IMR-90 (cell line): ENCODE results near the gene RPS6KA5. TPM values are rescaled to one million over a fixed set of nuclear protein-coding genes. Genes with fewer than 3 reads are reported as not detected.

Experiments used
- ATAC-seq: fragments of 200-7000 bp; cut with Tn5 transposase; 2 replicates; pipeline ENCODE4 v1.9.1; 2020; ENCODE audit warnings: low read depth, mild to moderate bottlenecking, moderate library complexity
- BruUV-seq: library from RNA; stranded (reverse); fragments of 400-500 nt; replicated peaks from 2 replicates; lab custom pipeline; 2021; lab: Mats Ljungman, UMichigan
- CTCF ChIA-PET: fragments of 300-600 bp; formaldehyde crosslinking; extraction: SDS; loops from one replicate; lab custom pipeline; 2021; ENCODE audit warnings: antibody characterized with exemption; lab: Yijun Ruan, JAX
- POLR2A ChIA-PET: fragments of 300-600 bp; sonication (Branson Sonifier 250); formaldehyde crosslinking; loops from one replicate; lab custom pipeline; 2022; ENCODE audit warnings: antibody characterized with exemption; ENCODE audit not compliant: unreplicated experiment; lab: Charles Lee
- DNase-seq: peaks from one replicate; pipeline ENCODE4 v3.0.0; 2013
- H2AFZ ChIP-seq: replicated peaks from 2 replicates; pipeline ENCODE3; 2013; ENCODE audit warnings: low read length, mild to moderate bottlenecking; ENCODE audit not compliant: poor library complexity
- H2AK5ac ChIP-seq: 2 replicates; pipeline ENCODE4 v1.6.1; 2013; ENCODE audit warnings: low read depth, low read length, inconsistent platforms
- H2AK9ac ChIP-seq: replicated peaks from 2 replicates; pipeline ENCODE3; 2013; ENCODE audit warnings: mild to moderate bottlenecking, low read depth, low read length, moderate library complexity; ENCODE audit not compliant: poor library complexity
- H2BK120ac ChIP-seq: 2 replicates; pipeline ENCODE4 v1.6.1; 2013; ENCODE audit warnings: low read depth, low read length, inconsistent platforms
- H2BK15ac ChIP-seq: 3 replicates; pipeline ENCODE4 v1.6.1; 2013; ENCODE audit warnings: low read depth, low read length, inconsistent platforms
- H2BK20ac ChIP-seq: 2 replicates; pipeline ENCODE4 v1.6.1; 2013; ENCODE audit warnings: low read depth, mild to moderate bottlenecking, inconsistent platforms, low read length, moderate library complexity
- H2BK5ac ChIP-seq: 2 replicates; pipeline ENCODE4 v1.6.1; 2013; ENCODE audit warnings: mild to moderate bottlenecking, low read depth, low read length, inconsistent platforms; ENCODE audit not compliant: poor library complexity, severe bottlenecking
- H3K14ac ChIP-seq: replicated peaks from 2 replicates; pipeline ENCODE4 v1.6.1; 2013; ENCODE audit warnings: low read depth, low read length, inconsistent platforms
- H3K18ac ChIP-seq: 2 replicates; pipeline ENCODE4 v1.6.1; 2013; ENCODE audit warnings: low read depth, low read length, control low read depth
- H3K23ac ChIP-seq: 2 replicates; pipeline ENCODE4 v1.6.1; 2013; ENCODE audit warnings: low read depth, low read length, inconsistent platforms
- H3K27ac ChIP-seq: 2 replicates; pipeline ENCODE4 v1.5.1; 2013; ENCODE audit warnings: mild to moderate bottlenecking, control low read depth, low read length; ENCODE audit not compliant: insufficient read depth
- H3K27me3 ChIP-seq: 2 replicates; pipeline ENCODE4 v1.6.1; 2013; ENCODE audit warnings: low read length; ENCODE audit not compliant: control insufficient read depth, insufficient read depth
- H3K36me3 ChIP-seq: 2 replicates; pipeline ENCODE4 v1.6.1; 2013; ENCODE audit warnings: low read length, mixed read lengths; ENCODE audit not compliant: control insufficient read depth, insufficient read depth
- H3K4ac ChIP-seq: 2 replicates; pipeline ENCODE4 v1.6.1; 2013; ENCODE audit warnings: low read depth, low read length, inconsistent platforms
- H3K4me1 ChIP-seq: 2 replicates; pipeline ENCODE4 v1.6.1; 2013; ENCODE audit warnings: low read length, mixed read lengths; ENCODE audit not compliant: control insufficient read depth, insufficient read depth
- H3K4me2 ChIP-seq: 2 replicates; pipeline ENCODE4 v1.6.1; 2013; ENCODE audit warnings: low read depth, mild to moderate bottlenecking, control low read depth, low read length, moderate library complexity
- H3K4me3 ChIP-seq: 2 replicates; pipeline ENCODE4 v1.5.1; 2013; ENCODE audit warnings: low read depth, mild to moderate bottlenecking, control low read depth, low read length, moderate library complexity; ENCODE audit not compliant: insufficient read depth
- H3K56ac ChIP-seq: 2 replicates; pipeline ENCODE4 v1.6.1; 2013; ENCODE audit warnings: low read length, inconsistent platforms; ENCODE audit not compliant: insufficient read depth; ENCODE audit errors: extremely low read depth
- H3K79me1 ChIP-seq, 2 experiments: 2 replicates each; pipeline ENCODE4 v1.6.1; 2013; ENCODE audit warnings: low read length in 2 of 2, inconsistent platforms in 1 of 2, low read depth in 1 of 2
- H3K9ac ChIP-seq: 2 replicates; pipeline ENCODE4 v1.6.1; 2013; ENCODE audit warnings: low read depth, low read length, control low read depth
- H3K9me1 ChIP-seq: 2 replicates; pipeline ENCODE4 v1.6.1; 2013; ENCODE audit warnings: low read length, inconsistent platforms; ENCODE audit not compliant: insufficient read depth
- H3K9me3 ChIP-seq: 2 replicates; pipeline ENCODE4 v1.6.1; 2013; ENCODE audit warnings: low read length; ENCODE audit not compliant: control insufficient read depth, insufficient read depth
- H4K20me1 ChIP-seq: 2 replicates; pipeline ENCODE4 v1.6.1; 2013; ENCODE audit warnings: low read length, inconsistent platforms; ENCODE audit not compliant: insufficient read depth
- H4K5ac ChIP-seq: 2 replicates; pipeline ENCODE4 v1.6.1; 2013; ENCODE audit warnings: mild to moderate bottlenecking, low read depth, low read length, control low read depth
- H4K8ac ChIP-seq, 2 experiments: 2 replicates each; pipeline ENCODE4 v1.6.1; 2013; ENCODE audit warnings: low read depth in 2 of 2, low read length in 2 of 2, control low read depth in 1 of 2, inconsistent platforms in 1 of 2
- H4K91ac ChIP-seq: 2 replicates; pipeline ENCODE4 v1.6.1; 2013; ENCODE audit warnings: low read depth, low read length, inconsistent platforms; ENCODE audit not compliant: insufficient read depth
- BHLHE40 ChIP-seq: fragments of 150-350 bp; IDR thresholded peaks from 2 replicates; pipeline ENCODE4 v1.6.1; 2016; ENCODE audit warnings: mild to moderate bottlenecking, low read depth, low read length
- CEBPB ChIP-seq: IDR thresholded peaks from 2 replicates; pipeline ENCODE4 v1.6.1; 2012; ENCODE audit warnings: low read depth, low read length, improper control_type of control experiment
- CHD1 ChIP-seq: IDR thresholded peaks from 2 replicates; pipeline ENCODE4 v1.6.1; 2012; ENCODE audit warnings: low read depth, low read length, improper control_type of control experiment
- CTCF ChIP-seq: conservative IDR thresholded peaks from 2 replicates; pipeline ENCODE4 v1.5.1; 2012; ENCODE audit warnings: mild to moderate bottlenecking, low read depth, low read length, improper control_type of control experiment
- FOS ChIP-seq: fragments of 150-350 bp; IDR thresholded peaks from 2 replicates; pipeline ENCODE4 v1.6.1; 2016; ENCODE audit warnings: low read depth, low read length
- MAFK ChIP-seq: IDR thresholded peaks from 2 replicates; pipeline ENCODE4 v1.6.1; 2012; ENCODE audit warnings: low read depth, low read length, improper control_type of control experiment
- MAZ ChIP-seq: IDR thresholded peaks from 2 replicates; pipeline ENCODE4 v1.6.1; 2012; ENCODE audit warnings: low read depth, mild to moderate bottlenecking, low read length, improper control_type of control experiment, moderate library complexity, borderline replicate concordance
- MXI1 ChIP-seq: IDR thresholded peaks from 2 replicates; pipeline ENCODE4 v1.6.1; 2012; ENCODE audit warnings: low read depth, mild to moderate bottlenecking, low read length, moderate library complexity, borderline replicate concordance
- NFE2L2 ChIP-seq: fragments of 150-350 bp; IDR thresholded peaks from 2 replicates; pipeline ENCODE4 v1.6.1; 2016; ENCODE audit warnings: low read depth, mild to moderate bottlenecking, low read length
- POLR2A ChIP-seq: IDR thresholded peaks from 2 replicates; pipeline ENCODE4 v1.6.1; 2012; ENCODE audit warnings: mild to moderate bottlenecking, low read depth, low read length
- RAD21 ChIP-seq: IDR thresholded peaks from 2 replicates; pipeline ENCODE4 v1.6.1; 2012; ENCODE audit warnings: low read length, improper control_type of control experiment
- RCOR1 ChIP-seq: IDR thresholded peaks from 2 replicates; pipeline ENCODE4 v1.6.1; 2012; ENCODE audit warnings: mild to moderate bottlenecking, low read length, improper control_type of control experiment; ENCODE audit not compliant: insufficient replicate concordance
- RFX5 ChIP-seq: IDR thresholded peaks from 2 replicates; pipeline ENCODE4 v1.8.0; 2012; ENCODE audit warnings: low read depth, mild to moderate bottlenecking, low read length, moderate library complexity
- SMC3 ChIP-seq: fragments of 150-350 bp; IDR thresholded peaks from 2 replicates; pipeline ENCODE4 v1.6.1; 2016; ENCODE audit warnings: low read depth, mild to moderate bottlenecking, antibody characterized with exemption, low read length, moderate library complexity
- USF2 ChIP-seq: fragments of 150-350 bp; IDR thresholded peaks from 2 replicates; pipeline ENCODE4 v1.6.1; 2017; ENCODE audit warnings: mild to moderate bottlenecking, antibody characterized with exemption, low read length, low read depth
- WGBS, 2 experiments: methylation state at CpG; one replicate each; pipeline versions ENCODE4 v1.1.5 to v1.1.7; 2013; ENCODE audit warnings: missing lambda C conversion rate in 2 of 2; ENCODE audit not compliant: insufficient read length in 1 of 2; ENCODE audit errors: extremely low coverage in 2 of 2; 5-methylcytosine and 5-hydroxymethylcytosine counted together
- dilution Hi-C: fragments of 300-500 bp; cut with HindIII; formaldehyde crosslinking; loops from one replicate; pipeline ENCODE4 v1.14.3; 2018; ENCODE audit warnings: low sequenced_read_pairs; ENCODE audit not compliant: unreplicated experiment
- in situ Hi-C: fragments of 300-500 bp; cut with MboI; formaldehyde crosslinking; loops from 3 replicates; pipeline ENCODE4 v1.14.3; 2019; ENCODE audit warnings: low sequenced_read_pairs, inconsistent platforms, mixed read lengths
- intact Hi-C: fragments of 100-400 bp; cut with micrococcal nuclease; formaldehyde crosslinking; loops from 2 replicates; pipeline ENCODE4 v1.10.0; 2022
- polyA plus RNA-seq, 3 experiments: library from polyadenylated mRNA; depleted of rRNA; stranded (reverse); fragments of >200 nt; gene quantifications; 2 replicates each; pipeline ENCODE4 v1.2.3, GENCODE V29; 2012; ENCODE audit warnings: low replicate concordance in 1 of 3
- total RNA-seq: library from RNA; depleted of rRNA; stranded (reverse); fragments of >200 nt; gene quantifications from 2 replicates; pipeline ENCODE4 v1.2.3, GENCODE V29; 2012
- TF ChIP-seq, protein P1 (sequence below): fragments of 150-350 bp; IDR thresholded peaks from 2 replicates; pipeline ENCODE4 v1.6.1; 2016; ENCODE audit warnings: low read depth, mild to moderate bottlenecking, low read length, moderate library complexity, borderline replicate concordance

The RPS6KA5 gene
- total and polyA plus RNA-seq, 2 of the 4 experiments (the other 2 are of a cell fraction), result 0.36 TPM

- ChIA-PET CTCF (no interaction called here), POLR2A (no interaction called here)
- H2AFZ ChIP-seq, result no peak overlapping the region
- no peak overlapping the region for H2BK15ac ChIP-seq
- in situ Hi-C loops (no loop called here), intact Hi-C loops (no loop called here), dilution Hi-C loops (no loop called here)
- H3K27ac ChIP-seq, result no peak overlapping the region
- no peak overlapping the region for H3K18ac ChIP-seq
- H4K5ac ChIP-seq, result no peak overlapping the region
- peaks cover 7% of the 10 kb centered on the region for H3K4me1 ChIP-seq
- H3K36me3 ChIP-seq, result no peaks in the 10 kb centered on the region
- no peaks in the 10 kb centered on the region for H3K9me3 ChIP-seq
- TF ChIP-seq MXI1 (no peak), BHLHE40 (no peak), POLR2A (no peak), CTCF (no peak), SMC3 (no peak), RFX5 (no peak), MAZ (no peak), RCOR1 (no peak), RAD21 (no peak), NFE2L2 (no peak), CHD1 (no peak), FOS (no peak), CEBPB (no peak), USF2 (no peak), MAFK (no peak)
- TF ChIP-seq, protein P1, sequence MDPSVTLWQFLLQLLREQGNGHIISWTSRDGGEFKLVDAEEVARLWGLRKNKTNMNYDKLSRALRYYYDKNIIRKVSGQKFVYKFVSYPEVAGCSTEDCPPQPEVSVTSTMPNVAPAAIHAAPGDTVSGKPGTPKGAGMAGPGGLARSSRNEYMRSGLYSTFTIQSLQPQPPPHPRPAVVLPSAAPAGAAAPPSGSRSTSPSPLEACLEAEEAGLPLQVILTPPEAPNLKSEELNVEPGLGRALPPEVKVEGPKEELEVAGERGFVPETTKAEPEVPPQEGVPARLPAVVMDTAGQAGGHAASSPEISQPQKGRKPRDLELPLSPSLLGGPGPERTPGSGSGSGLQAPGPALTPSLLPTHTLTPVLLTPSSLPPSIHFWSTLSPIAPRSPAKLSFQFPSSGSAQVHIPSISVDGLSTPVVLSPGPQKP, result no peak
- no peak for DNase-seq
- H3K56ac ChIP-seq, result no peak overlapping the region
- no peak overlapping the region for H3K23ac ChIP-seq
- no peak overlapping the region for H2AK5ac ChIP-seq
- H4K8ac ChIP-seq, result no peak overlapping the region
- H2AK9ac ChIP-seq, result no peak overlapping the region
- peaks cover 8% of the 10 kb centered on the region; the same call in 1 of the 2 replicates for H3K9me1 ChIP-seq
- H3K14ac ChIP-seq, result no peak overlapping the region
- H3K4me2 ChIP-seq, result no peak overlapping the region
- no peaks in the 10 kb centered on the region for H4K20me1 ChIP-seq
- no peak overlapping the region for H2BK5ac ChIP-seq
- H4K91ac ChIP-seq, result no peak overlapping the region
- H3K79me1 ChIP-seq, result no peaks in the 10 kb centered on the region
- no peak overlapping the region for H3K4me3 ChIP-seq
- no peak overlapping the region for H3K9ac ChIP-seq
- no peak for ATAC-seq
- 87% methylated on average over 6 of the region's 26 CpGs; no CpG with 5 or more reads in 1 of the 2 experiments for WGBS, 2 experiments
- no peak overlapping the region for H2BK20ac ChIP-seq
- no peak overlapping the region for H3K4ac ChIP-seq
- BruUV-seq, result no TSS peak
- peaks cover 4% of the 10 kb centered on the region; the same call in 1 of the 2 replicates for H3K27me3 ChIP-seq
- H2BK120ac ChIP-seq, result no peak overlapping the region
Observed at GRCh38 chr14:90830931-90831701, 229.3 kb downstream of the RPS6KA5 start.
